ENCODE results near the gene RNU5D-1. TPM values are rescaled to one million over a fixed set of nuclear protein-coding genes. Genes with fewer than 3 reads are reported as not detected.
A peak's percentile ranks its signal among the peaks of the same experiment; 100 is the strongest.

RNU5D-1 gene
- total and polyA plus RNA-seq, 2 of the 13 experiments (the other 11 are each of a cell fraction or from before 2014, with no cell fraction given): 165 TPM; not detected in 1

GRCh38 chr1:44730741-44731512, at the start of gene RNU5D-1 (continued):
- 0 out of 4 replicates have a peak, but pooled peaks of 1 of the 2 experiments have one; percentile 12 for TF ChIP-seq REST (IDR thresholded peaks at IDR 0.05; ENCODE audit: borderline replicate concordance in 1 of 2, low read depth in 1 of 2, low read length in 2 of 2)
- no peak for TF ChIP-seq HMGA1 (CRISPR knock-in tag; conservative IDR thresholded peaks at IDR 0.05)
- TF ChIP-seq MXD4 (CRISPR knock-in tag; IDR thresholded peaks at IDR 0.05): peak; percentile 77; the same call in 1 of the 2 replicates
- TF ChIP-seq ZFP62 (CRISPR knock-in tag; IDR thresholded peaks at IDR 0.05): no peak
- TF ChIP-seq KDM5B (CRISPR knock-in tag; IDR thresholded peaks at IDR 0.05; ENCODE audit: borderline replicate concordance): no peak
- TF ChIP-seq ATF7-NPFF (CRISPR knock-in tag; IDR thresholded peaks at IDR 0.05; ENCODE audit: low read depth): no peak; the same call in none of the 2 replicates
- TF ChIP-seq FOXA3 (CRISPR knock-in tag; IDR thresholded peaks at IDR 0.05): no peak
- TF ChIP-seq, protein P1, sequence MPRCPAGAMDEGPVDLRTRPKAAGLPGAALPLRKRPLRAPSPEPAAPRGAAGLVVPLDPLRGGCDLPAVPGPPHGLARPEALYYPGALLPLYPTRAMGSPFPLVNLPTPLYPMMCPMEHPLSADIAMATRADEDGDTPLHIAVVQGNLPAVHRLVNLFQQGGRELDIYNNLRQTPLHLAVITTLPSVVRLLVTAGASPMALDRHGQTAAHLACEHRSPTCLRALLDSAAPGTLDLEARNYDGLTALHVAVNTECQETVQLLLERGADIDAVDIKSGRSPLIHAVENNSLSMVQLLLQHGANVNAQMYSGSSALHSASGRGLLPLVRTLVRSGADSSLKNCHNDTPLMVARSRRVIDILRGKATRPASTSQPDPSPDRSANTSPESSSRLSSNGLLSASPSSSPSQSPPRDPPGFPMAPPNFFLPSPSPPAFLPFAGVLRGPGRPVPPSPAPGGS (CRISPR knock-in tag; IDR thresholded peaks at IDR 0.05): 0 out of 2 replicates have a peak, but pooled peaks have one; percentile 35
- TF ChIP-seq NFIC (IDR thresholded peaks at IDR 0.05; ENCODE audit: low read length): peak; percentile 79
- TF ChIP-seq HOXA5 (CRISPR knock-in tag; IDR thresholded peaks at IDR 0.05): no peak; the same call in 1 of the 2 replicates
- TF ChIP-seq NFE2L2 (IDR thresholded peaks at IDR 0.05; ENCODE audit: low read length): peak; percentile 66; the same call in 1 of the 2 replicates
- TF ChIP-seq, protein P2, sequence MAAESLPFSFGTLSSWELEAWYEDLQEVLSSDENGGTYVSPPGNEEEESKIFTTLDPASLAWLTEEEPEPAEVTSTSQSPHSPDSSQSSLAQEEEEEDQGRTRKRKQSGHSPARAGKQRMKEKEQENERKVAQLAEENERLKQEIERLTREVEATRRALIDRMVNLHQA (CRISPR knock-in tag; IDR thresholded peaks at IDR 0.05): no peak
- TF ChIP-seq ZNF224 (CRISPR knock-in tag; IDR thresholded peaks at IDR 0.05): no peak
- TF ChIP-seq ZNF160 (CRISPR knock-in tag; IDR thresholded peaks at IDR 0.05): peak; percentile 82
- no peak for TF ChIP-seq ZNF20 (CRISPR knock-in tag; IDR thresholded peaks at IDR 0.05)
- TF ChIP-seq, protein P3, sequence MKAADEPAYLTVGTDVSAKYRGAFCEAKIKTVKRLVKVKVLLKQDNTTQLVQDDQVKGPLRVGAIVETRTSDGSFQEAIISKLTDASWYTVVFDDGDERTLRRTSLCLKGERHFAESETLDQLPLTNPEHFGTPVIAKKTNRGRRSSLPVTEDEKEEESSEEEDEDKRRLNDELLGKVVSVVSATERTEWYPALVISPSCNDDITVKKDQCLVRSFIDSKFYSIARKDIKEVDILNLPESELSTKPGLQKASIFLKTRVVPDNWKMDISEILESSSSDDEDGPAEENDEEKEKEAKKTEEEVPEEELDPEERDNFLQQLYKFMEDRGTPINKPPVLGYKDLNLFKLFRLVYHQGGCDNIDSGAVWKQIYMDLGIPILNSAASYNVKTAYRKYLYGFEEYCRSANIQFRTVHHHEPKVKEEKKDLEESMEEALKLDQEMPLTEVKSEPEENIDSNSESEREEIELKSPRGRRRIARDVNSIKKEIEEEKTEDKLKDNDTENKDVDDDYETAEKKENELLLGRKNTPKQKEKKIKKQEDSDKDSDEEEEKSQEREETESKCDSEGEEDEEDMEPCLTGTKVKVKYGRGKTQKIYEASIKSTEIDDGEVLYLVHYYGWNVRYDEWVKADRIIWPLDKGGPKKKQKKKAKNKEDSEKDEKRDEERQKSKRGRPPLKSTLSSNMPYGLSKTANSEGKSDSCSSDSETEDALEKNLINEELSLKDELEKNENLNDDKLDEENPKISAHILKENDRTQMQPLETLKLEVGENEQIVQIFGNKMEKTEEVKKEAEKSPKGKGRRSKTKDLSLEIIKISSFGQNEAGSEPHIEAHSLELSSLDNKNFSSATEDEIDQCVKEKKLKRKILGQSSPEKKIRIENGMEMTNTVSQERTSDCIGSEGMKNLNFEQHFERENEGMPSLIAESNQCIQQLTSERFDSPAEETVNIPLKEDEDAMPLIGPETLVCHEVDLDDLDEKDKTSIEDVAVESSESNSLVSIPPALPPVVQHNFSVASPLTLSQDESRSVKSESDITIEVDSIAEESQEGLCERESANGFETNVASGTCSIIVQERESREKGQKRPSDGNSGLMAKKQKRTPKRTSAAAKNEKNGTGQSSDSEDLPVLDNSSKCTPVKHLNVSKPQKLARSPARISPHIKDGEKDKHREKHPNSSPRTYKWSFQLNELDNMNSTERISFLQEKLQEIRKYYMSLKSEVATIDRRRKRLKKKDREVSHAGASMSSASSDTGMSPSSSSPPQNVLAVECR (CRISPR knock-in tag; IDR thresholded peaks at IDR 0.05; ENCODE audit: borderline replicate concordance): peak; percentile 36; the same call in 1 of the 2 replicates
- TF ChIP-seq, protein P4, sequence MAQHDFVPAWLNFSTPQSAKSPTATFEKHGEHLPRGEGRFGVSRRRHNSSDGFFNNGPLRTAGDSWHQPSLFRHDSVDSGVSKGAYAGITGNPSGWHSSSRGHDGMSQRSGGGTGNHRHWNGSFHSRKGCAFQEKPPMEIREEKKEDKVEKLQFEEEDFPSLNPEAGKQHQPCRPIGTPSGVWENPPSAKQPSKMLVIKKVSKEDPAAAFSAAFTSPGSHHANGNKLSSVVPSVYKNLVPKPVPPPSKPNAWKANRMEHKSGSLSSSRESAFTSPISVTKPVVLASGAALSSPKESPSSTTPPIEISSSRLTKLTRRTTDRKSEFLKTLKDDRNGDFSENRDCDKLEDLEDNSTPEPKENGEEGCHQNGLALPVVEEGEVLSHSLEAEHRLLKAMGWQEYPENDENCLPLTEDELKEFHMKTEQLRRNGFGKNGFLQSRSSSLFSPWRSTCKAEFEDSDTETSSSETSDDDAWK (CRISPR knock-in tag; IDR thresholded peaks at IDR 0.05): no peak
- no peak for TF ChIP-seq ZFP41 (CRISPR knock-in tag; IDR thresholded peaks at IDR 0.05; ENCODE audit: borderline replicate concordance)

Data from HepG2 (cell line).